Fibroblast of lung (primary cell): ENCODE measurements around the gene PCDHGC4. TPM values are rescaled to one million over a fixed set of nuclear protein-coding genes. Genes with fewer than 3 reads are reported as not detected.
A peak's percentile ranks its signal among the peaks of the same experiment; 100 is the strongest.

Experiments
- DNase-seq, 2 donors: peaks; one replicate each; pipeline versions ENCODE4 v3.0.0 to v3.0.0-alpha.2; 2010; ENCODE audit warnings: low read depth in 2 of 2
- H2AFZ ChIP-seq: 2 replicates; pipeline ENCODE4 v1.5.1; 2012; ENCODE audit warnings: low read length, control low read depth, inconsistent platforms
- H3K27ac ChIP-seq: 2 replicates; pipeline ENCODE4 v1.5.1; 2011; ENCODE audit warnings: low read length, control low read depth; ENCODE audit not compliant: insufficient read depth
- H3K27me3 ChIP-seq: 2 replicates; pipeline ENCODE4 v1.5.1; 2011; ENCODE audit warnings: mild to moderate bottlenecking, low read length; ENCODE audit not compliant: control insufficient read depth, insufficient read depth
- H3K36me3 ChIP-seq: 2 replicates; pipeline ENCODE4 v1.5.1; 2011; ENCODE audit warnings: low read length; ENCODE audit not compliant: control insufficient read depth, insufficient read depth
- H3K4me1 ChIP-seq: 2 replicates; pipeline ENCODE4 v1.5.1; 2011; ENCODE audit warnings: low read length; ENCODE audit not compliant: control insufficient read depth, insufficient read depth; ENCODE audit errors: extremely low read depth
- H3K4me2 ChIP-seq: 2 replicates; pipeline ENCODE4 v1.5.1; 2011; ENCODE audit warnings: low read length, control low read depth; ENCODE audit not compliant: insufficient read depth; ENCODE audit errors: extremely low read depth
- H3K4me3 ChIP-seq, 4 experiments: fragments of 200-600 bp in 1 of 4; sonication (generic) in 1 of 4; replicated peaks in 1 of 4; 2 replicates each; pipeline ENCODE4 v1.5.1; 2011 to 2016; ENCODE audit warnings: low read length in 4 of 4, low read depth in 3 of 4, mild to moderate bottlenecking in 3 of 4, control low read depth in 2 of 4, inconsistent platforms in 1 of 4, mixed read lengths in 1 of 4; ENCODE audit not compliant: insufficient read depth in 1 of 4; ENCODE audit errors: control extremely low read depth in 1 of 4
- H3K79me2 ChIP-seq: 2 replicates; pipeline ENCODE4 v1.5.1; 2012; ENCODE audit warnings: mild to moderate bottlenecking, low read length, inconsistent platforms; ENCODE audit not compliant: control insufficient read depth, insufficient read depth
- H3K9ac ChIP-seq: 2 replicates; pipeline ENCODE4 v1.5.1; 2011; ENCODE audit warnings: mild to moderate bottlenecking, low read length, control low read depth; ENCODE audit not compliant: insufficient read depth
- H3K9me3 ChIP-seq: 2 replicates; pipeline ENCODE4 v1.5.1; 2012; ENCODE audit warnings: low read depth, low read length; ENCODE audit not compliant: control insufficient read depth, insufficient read depth
- H4K20me1 ChIP-seq: 2 replicates; pipeline ENCODE4 v1.5.1; 2011; ENCODE audit warnings: low read length; ENCODE audit not compliant: control insufficient read depth, insufficient read depth; ENCODE audit errors: extremely low read depth
- EZH2 ChIP-seq: IDR thresholded peaks from 2 replicates; pipeline ENCODE4 v1.5.1; 2012; ENCODE audit warnings: low read length, control low read depth, mild to moderate bottlenecking; ENCODE audit errors: missing control alignments
- polyA plus RNA-seq, 2 donors: library from polyadenylated mRNA; depleted of rRNA in 1 of 2; stranded (reverse) in 1 of 2; unstranded in 1 of 2; fragments of >200 nt; gene quantifications; 2 replicates each; pipeline ENCODE4 v1.2.1, GENCODE V29; 2011 to 2012; ENCODE audit warnings: missing spikeins in 1 of 2
- total RNA-seq: library from RNA; depleted of rRNA; stranded (reverse); fragments of >200 nt; gene quantifications from 2 replicates; pipeline ENCODE4 v1.2.1, GENCODE V29; 2014
- TF ChIP-seq, protein P1 (sequence below), 2 donors: IDR thresholded peaks in 1 of 2; conservative IDR thresholded peaks in 1 of 2; 1 replicate in 1 of 2; 2 replicates in 1 of 2; pipeline ENCODE4 v1.5.1; 2011 to 2012; ENCODE audit warnings: low read length in 2 of 2, control low read depth in 1 of 2, inconsistent platforms in 1 of 2, low read depth in 1 of 2, mild to moderate bottlenecking in 1 of 2

PCDHGC4 gene
- total and polyA plus RNA-seq, 2 donors (not counting 1 experiment from before 2014, with no cell fraction given) = 0.48 to 3.0 TPM

DNA sequence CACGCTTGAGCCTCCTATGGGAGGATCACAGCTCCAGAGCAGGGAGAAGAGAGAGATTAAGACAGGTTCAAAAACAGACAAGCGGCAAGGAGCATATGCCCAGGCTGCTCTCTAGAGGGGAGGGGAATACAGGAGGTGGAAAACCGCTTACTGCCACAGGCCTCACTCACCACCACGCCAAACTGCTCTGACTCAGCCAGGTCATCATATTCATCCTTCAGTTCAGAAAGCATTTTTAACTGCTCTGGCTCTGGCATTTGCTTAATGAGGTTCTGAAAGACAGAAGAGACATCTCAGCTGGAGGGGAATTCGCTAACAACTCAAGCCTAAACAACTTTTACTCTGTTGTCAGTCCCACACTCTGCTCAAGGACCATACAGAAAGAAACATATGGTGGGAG is 44.2 kb downstream of the PCDHGC4 start:
- H3K4me2 ChIP-seq = peak overlapping the region; percentile 59
- H3K4me1 ChIP-seq = peaks cover 44% of the 10 kb centered on the region
- TF ChIP-seq, protein P1, sequence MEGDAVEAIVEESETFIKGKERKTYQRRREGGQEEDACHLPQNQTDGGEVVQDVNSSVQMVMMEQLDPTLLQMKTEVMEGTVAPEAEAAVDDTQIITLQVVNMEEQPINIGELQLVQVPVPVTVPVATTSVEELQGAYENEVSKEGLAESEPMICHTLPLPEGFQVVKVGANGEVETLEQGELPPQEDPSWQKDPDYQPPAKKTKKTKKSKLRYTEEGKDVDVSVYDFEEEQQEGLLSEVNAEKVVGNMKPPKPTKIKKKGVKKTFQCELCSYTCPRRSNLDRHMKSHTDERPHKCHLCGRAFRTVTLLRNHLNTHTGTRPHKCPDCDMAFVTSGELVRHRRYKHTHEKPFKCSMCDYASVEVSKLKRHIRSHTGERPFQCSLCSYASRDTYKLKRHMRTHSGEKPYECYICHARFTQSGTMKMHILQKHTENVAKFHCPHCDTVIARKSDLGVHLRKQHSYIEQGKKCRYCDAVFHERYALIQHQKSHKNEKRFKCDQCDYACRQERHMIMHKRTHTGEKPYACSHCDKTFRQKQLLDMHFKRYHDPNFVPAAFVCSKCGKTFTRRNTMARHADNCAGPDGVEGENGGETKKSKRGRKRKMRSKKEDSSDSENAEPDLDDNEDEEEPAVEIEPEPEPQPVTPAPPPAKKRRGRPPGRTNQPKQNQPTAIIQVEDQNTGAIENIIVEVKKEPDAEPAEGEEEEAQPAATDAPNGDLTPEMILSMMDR (conservative IDR thresholded peaks at IDR 0.05 in 1 of 2, IDR thresholded peaks at IDR 0.05 in 1 of 2; ENCODE audit: low read depth in 1 of 2, low read length in 2 of 2) = peak in 1 of 2 donors; percentile 3
- no peak for TF ChIP-seq EZH2
- H4K20me1 ChIP-seq = no peaks in the 10 kb centered on the region
- H3K79me2 ChIP-seq = no peaks in the 10 kb centered on the region
- H3K4me3 ChIP-seq = no peak overlapping the region
- peak overlapping the region; percentile 68 for H3K27ac ChIP-seq
- H2AFZ ChIP-seq = no peak overlapping the region
- peak; percentile 81 to 86 for DNase-seq
- H3K27me3 ChIP-seq = no peaks in the 10 kb centered on the region
- H3K36me3 ChIP-seq = peaks cover 1% of the 10 kb centered on the region
- no peaks in the 10 kb centered on the region for H3K9me3 ChIP-seq
- H3K9ac ChIP-seq = no peak overlapping the region

DNA sequence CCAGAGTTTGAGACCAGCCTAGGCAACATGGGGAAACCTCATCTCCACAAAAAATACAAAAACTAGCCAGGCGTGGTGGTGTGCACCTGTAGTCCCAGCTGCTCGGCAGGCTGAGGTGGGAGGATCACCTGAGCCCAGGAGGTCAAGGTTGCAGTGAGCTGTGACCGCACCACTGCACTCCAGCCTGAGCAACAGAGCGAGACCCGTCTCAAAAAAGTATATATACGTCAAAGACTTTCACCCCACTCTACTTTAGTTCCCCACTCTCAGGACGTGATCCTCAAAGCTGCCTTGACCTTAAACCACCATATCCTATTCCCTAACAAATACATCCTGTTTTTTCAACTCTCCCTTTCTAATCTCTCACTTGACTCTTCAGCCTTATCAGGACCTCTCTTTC is 45.0 kb downstream of the PCDHGC4 start:
- Histone ChIP-seq H2AFZ (no peak overlapping the region), H3K4me1 (peaks cover 38% of the 10 kb centered on the region), H3K27me3 (no peaks in the 10 kb centered on the region), H3K9ac (no peak overlapping the region), H3K36me3 (no peaks in the 10 kb centered on the region), H3K4me3 (no peak overlapping the region), H3K27ac (no peak overlapping the region), H3K79me2 (no peaks in the 10 kb centered on the region), H3K4me2 (no peak overlapping the region), H4K20me1 (no peaks in the 10 kb centered on the region), H3K9me3 (no peaks in the 10 kb centered on the region)
- TF ChIP-seq, protein P1 (conservative IDR thresholded peaks at IDR 0.05 in 1 of 2, IDR thresholded peaks at IDR 0.05 in 1 of 2; ENCODE audit: low read depth in 1 of 2, low read length in 2 of 2) = no peak
- TF ChIP-seq EZH2 = no peak
- no peak for DNase-seq

DNA sequence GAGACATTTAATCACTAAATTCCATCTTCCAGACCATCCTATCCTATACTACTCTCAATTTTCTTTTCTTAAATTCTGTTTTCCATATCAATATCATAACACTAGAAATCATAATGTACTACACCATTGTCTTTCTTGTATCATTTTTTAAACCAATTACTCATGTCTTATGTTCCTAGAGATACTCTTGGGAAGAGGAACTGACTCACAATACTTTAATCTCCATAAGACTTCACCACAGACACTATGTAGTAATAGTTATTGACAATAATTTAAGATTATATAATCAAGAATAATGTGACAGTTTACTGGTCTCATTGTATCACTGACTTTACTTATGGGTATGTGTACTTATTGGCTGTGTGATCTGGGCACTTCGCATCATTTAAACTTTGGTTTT is 47.9 kb downstream of the PCDHGC4 start:
- no peak for DNase-seq

More for the DNA sequence above, 47.9 kb downstream of the PCDHGC4 start:
- H2AFZ ChIP-seq = no peak overlapping the region
- no peaks in the 10 kb centered on the region for H3K27me3 ChIP-seq
- H3K9me3 ChIP-seq = no peaks in the 10 kb centered on the region
- no peaks in the 10 kb centered on the region for H3K36me3 ChIP-seq
- peaks cover 21% of the 10 kb centered on the region for H3K4me1 ChIP-seq
- H3K4me2 ChIP-seq = no peak overlapping the region
- H4K20me1 ChIP-seq = no peaks in the 10 kb centered on the region
- no peaks in the 10 kb centered on the region for H3K79me2 ChIP-seq
- TF ChIP-seq, protein P1 (conservative IDR thresholded peaks at IDR 0.05 in 1 of 2, IDR thresholded peaks at IDR 0.05 in 1 of 2; ENCODE audit: low read depth in 1 of 2, low read length in 2 of 2) = no peak
- no peak for TF ChIP-seq EZH2
- no peak overlapping the region for H3K9ac ChIP-seq
- H3K27ac ChIP-seq = no peak overlapping the region
- H3K4me3 ChIP-seq = no peak overlapping the region
